ENCODE results near the gene RNPEP. TPM values are rescaled to one million over a fixed set of nuclear protein-coding genes. Genes with fewer than 3 reads are reported as not detected.

RNPEP gene
- total and polyA plus RNA-seq, 2 experiments from 2014 or later = 32.1 to 80.3 TPM

DNA sequence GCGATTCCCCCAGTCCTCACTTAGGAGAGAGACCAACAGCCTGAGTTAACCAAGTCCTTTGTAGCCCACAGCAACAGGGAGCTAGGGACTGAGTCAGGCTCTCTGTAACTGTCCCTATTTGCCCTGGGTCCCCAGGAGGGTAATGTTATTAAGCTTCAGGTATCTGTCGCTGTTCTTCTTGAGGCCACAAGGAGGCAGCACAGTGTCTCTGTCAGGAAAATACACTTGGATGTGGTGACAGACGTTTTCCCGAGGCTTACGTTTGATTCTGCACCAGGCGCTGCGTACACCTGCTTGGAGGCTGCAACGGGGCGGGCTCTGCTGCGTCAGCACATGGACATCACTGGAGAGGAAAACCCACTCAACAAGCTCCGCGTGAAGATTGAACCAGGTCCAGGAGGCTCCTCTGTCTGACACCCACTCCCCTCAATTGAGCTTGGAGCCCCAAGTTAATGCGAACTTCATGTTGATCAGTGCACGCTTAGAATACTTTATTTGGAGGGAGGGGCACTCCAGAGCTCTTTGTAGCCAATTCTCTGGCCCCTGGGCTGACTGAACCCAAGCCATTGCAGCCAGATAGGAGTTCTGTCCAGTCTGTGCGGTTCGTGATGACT is 17.3 kb downstream of the RNPEP start (continued):
- TF ChIP-seq CREB1 (CRISPR knock-in tag; IDR thresholded peaks at IDR 0.05; ENCODE audit: low read depth) (peak; percentile 30; the same call in 1 of the 2 replicates), STAT1 (IDR thresholded peaks at IDR 0.05; ENCODE audit: unreplicated experiment) (no peak), NANOG (IDR thresholded peaks at IDR 0.05; ENCODE audit: borderline replicate concordance) (no peak)

DNA sequence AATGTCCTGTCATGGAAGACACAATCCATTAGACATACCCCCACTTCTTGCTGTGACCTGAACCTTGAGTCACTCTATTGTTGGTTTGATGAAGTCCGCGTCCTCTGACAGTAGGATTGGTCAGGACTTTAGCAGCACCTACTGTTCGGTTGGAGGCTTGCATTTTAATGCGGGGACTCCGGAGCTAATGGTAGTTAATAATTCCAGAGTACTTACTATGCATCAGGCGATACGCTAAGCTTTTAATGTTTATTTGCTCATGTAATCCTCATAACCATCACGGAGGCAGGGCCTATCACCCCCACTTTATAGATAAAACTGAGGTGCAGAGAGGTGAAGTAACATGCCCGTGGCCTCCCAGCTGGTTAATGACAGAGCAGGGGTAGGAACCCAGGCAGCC is 20.1 kb downstream of the RNPEP start:
- H3K9me3 Mint-ChIP-seq = no peaks in the 10 kb centered on the region
- TF ChIP-seq STAT1 (IDR thresholded peaks at IDR 0.05; ENCODE audit: unreplicated experiment) (no peak), ZNF114 (CRISPR knock-in tag; IDR thresholded peaks at IDR 0.05) (no peak)
- TF ChIP-seq, protein P1, sequence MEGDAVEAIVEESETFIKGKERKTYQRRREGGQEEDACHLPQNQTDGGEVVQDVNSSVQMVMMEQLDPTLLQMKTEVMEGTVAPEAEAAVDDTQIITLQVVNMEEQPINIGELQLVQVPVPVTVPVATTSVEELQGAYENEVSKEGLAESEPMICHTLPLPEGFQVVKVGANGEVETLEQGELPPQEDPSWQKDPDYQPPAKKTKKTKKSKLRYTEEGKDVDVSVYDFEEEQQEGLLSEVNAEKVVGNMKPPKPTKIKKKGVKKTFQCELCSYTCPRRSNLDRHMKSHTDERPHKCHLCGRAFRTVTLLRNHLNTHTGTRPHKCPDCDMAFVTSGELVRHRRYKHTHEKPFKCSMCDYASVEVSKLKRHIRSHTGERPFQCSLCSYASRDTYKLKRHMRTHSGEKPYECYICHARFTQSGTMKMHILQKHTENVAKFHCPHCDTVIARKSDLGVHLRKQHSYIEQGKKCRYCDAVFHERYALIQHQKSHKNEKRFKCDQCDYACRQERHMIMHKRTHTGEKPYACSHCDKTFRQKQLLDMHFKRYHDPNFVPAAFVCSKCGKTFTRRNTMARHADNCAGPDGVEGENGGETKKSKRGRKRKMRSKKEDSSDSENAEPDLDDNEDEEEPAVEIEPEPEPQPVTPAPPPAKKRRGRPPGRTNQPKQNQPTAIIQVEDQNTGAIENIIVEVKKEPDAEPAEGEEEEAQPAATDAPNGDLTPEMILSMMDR (conservative IDR thresholded peaks at IDR 0.05; ENCODE audit: low read depth in 2 of 2) = peak in 1 of 2 experiments; percentile 28; a peak in 1 of 4 replicates
- Histone ChIP-seq H3K4me3 (no peak overlapping the region), H3K27ac (ENCODE audit: low read depth) (no peak overlapping the region), H3K27me3 (ENCODE audit: insufficient read depth) (no peaks in the 10 kb centered on the region), H3F3A (replicated peaks; ENCODE audit: low read depth) (peaks cover 18% of the 10 kb centered on the region; the same call in 1 of the 2 replicates), H3K4me2 (no peak overlapping the region), H3K4me1 (ENCODE audit: insufficient read depth) (peaks cover 20% of the 10 kb centered on the region), H4K20me1 (replicated peaks; ENCODE audit: insufficient read depth) (no peaks in the 10 kb centered on the region; the same call in 1 of the 2 replicates), H3K36me3 (ENCODE audit: insufficient read depth) (peaks cover 29% of the 10 kb centered on the region; the same call in 1 of the 2 replicates), H3K79me2 (replicated peaks; ENCODE audit: insufficient read depth) (no peaks in the 10 kb centered on the region; the same call in 1 of the 2 replicates), H3K9me2 (ENCODE audit: insufficient read depth) (no peaks in the 10 kb centered on the region), H2AFZ (no peak overlapping the region)
- no peak for DNase-seq (ENCODE audit: low spot score)
- peaks cover 19% of the 10 kb centered on the region for H3K4me1 Mint-ChIP-seq
- peaks cover 75% of the 10 kb centered on the region for H3K36me3 Mint-ChIP-seq (ENCODE audit: low read depth)
- H3K27me3 Mint-ChIP-seq (ENCODE audit: insufficient read depth, low read depth, poor library complexity) = peaks cover 3% of the 10 kb centered on the region
- no peak overlapping the region for H3K27ac Mint-ChIP-seq
- no peak overlapping the region for H3K4me3 Mint-ChIP-seq
- no peak for ATAC-seq

DNA sequence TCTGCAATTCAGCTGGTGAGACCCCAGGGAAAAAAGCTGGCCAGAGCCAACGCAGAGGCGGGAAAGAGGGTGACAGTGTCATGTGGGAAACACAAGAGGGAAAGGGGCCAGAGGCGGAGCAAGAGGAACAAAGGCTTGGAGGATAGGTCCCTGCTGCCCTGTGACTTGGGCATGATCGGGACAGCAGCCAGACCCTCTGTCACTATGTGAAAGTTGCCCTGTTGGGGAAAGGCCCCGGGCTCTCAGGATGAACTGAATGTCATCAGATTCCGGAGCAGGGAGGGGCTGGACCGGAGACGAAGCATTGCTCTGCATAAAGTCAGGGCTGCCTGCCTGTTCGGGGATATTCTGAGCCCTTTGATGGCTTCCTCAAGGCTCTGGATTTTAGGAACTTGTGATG is 22.3 kb downstream of the RNPEP start:
- no peak for DNase-seq (ENCODE audit: low spot score)
- peaks cover 26% of the 10 kb centered on the region; the same call in 1 of the 2 replicates for H3K36me3 ChIP-seq (ENCODE audit: insufficient read depth)
- no peak for TF ChIP-seq EZH2phosphoT487 (IDR thresholded peaks at IDR 0.05; ENCODE audit: unreplicated experiment)

More for the DNA sequence above, 22.3 kb downstream of the RNPEP start:
- Mint-ChIP-seq H3K4me3 (no peak overlapping the region; the same call in 2 of the 3 replicates), H3K27me3 (ENCODE audit: insufficient read depth, low read depth, poor library complexity) (peaks cover 10% of the 10 kb centered on the region), H3K36me3 (ENCODE audit: low read depth) (peaks cover 63% of the 10 kb centered on the region), H3K27ac (peak overlapping the region; percentile 78; the same call in 1 of the 2 replicates), H3K4me1 (peaks cover 39% of the 10 kb centered on the region), H3K9me3 (no peaks in the 10 kb centered on the region)
- peak overlapping the region; percentile 63; the same call in 1 of the 2 replicates for H3K27ac ChIP-seq (ENCODE audit: low read depth)
- H3K9me2 ChIP-seq (ENCODE audit: insufficient read depth) = no peaks in the 10 kb centered on the region
- H2AFZ ChIP-seq = no peak overlapping the region
- H3K4me1 ChIP-seq (ENCODE audit: insufficient read depth) = peaks cover 38% of the 10 kb centered on the region
- H3F3A ChIP-seq (replicated peaks; ENCODE audit: low read depth) = peaks cover 13% of the 10 kb centered on the region; the same call in 1 of the 2 replicates
- H3K4me3 ChIP-seq = no peak overlapping the region
- no peak overlapping the region for H3K4me2 ChIP-seq
- no peaks in the 10 kb centered on the region for H3K27me3 ChIP-seq (ENCODE audit: insufficient read depth)
- H4K20me1 ChIP-seq (replicated peaks; ENCODE audit: insufficient read depth) = no peaks in the 10 kb centered on the region; the same call in 1 of the 2 replicates
- ATAC-seq = no peak
- H3K79me2 ChIP-seq (replicated peaks; ENCODE audit: insufficient read depth) = peaks cover 4% of the 10 kb centered on the region

All from GM23338 (cell line).